ENCODE measurements around the gene UBAP1.

DNA sequence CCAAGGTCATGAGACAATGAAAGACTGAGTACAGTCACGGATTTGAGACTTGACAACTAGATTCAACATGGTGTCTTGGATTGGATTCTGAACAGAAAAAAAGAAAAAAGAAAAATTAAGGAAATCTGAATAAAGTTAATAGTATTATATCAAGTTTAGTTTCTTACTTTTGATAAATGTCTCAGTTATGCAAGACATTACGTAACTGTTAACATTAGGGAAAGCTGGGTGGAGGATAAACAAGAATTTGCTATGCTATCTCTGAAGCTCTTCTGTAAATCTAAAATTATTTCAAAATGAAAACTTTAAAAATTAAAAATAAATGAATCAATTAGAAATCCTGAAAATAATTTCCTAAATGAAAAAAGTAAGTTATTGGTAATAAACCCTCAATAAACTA is 38.0 kb upstream of the UBAP1 start:
- TF ChIP-seq, protein P1, sequence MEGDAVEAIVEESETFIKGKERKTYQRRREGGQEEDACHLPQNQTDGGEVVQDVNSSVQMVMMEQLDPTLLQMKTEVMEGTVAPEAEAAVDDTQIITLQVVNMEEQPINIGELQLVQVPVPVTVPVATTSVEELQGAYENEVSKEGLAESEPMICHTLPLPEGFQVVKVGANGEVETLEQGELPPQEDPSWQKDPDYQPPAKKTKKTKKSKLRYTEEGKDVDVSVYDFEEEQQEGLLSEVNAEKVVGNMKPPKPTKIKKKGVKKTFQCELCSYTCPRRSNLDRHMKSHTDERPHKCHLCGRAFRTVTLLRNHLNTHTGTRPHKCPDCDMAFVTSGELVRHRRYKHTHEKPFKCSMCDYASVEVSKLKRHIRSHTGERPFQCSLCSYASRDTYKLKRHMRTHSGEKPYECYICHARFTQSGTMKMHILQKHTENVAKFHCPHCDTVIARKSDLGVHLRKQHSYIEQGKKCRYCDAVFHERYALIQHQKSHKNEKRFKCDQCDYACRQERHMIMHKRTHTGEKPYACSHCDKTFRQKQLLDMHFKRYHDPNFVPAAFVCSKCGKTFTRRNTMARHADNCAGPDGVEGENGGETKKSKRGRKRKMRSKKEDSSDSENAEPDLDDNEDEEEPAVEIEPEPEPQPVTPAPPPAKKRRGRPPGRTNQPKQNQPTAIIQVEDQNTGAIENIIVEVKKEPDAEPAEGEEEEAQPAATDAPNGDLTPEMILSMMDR (IDR thresholded peaks at IDR 0.05; ENCODE audit: insufficient read depth, low read length): no peak
- no peak for TF ChIP-seq GABPA (IDR thresholded peaks at IDR 0.05; ENCODE audit: low read depth)
- no peak for TF ChIP-seq POLR2AphosphoS5 (IDR thresholded peaks at IDR 0.05; ENCODE audit: low read depth)
- TF ChIP-seq, protein P2, sequence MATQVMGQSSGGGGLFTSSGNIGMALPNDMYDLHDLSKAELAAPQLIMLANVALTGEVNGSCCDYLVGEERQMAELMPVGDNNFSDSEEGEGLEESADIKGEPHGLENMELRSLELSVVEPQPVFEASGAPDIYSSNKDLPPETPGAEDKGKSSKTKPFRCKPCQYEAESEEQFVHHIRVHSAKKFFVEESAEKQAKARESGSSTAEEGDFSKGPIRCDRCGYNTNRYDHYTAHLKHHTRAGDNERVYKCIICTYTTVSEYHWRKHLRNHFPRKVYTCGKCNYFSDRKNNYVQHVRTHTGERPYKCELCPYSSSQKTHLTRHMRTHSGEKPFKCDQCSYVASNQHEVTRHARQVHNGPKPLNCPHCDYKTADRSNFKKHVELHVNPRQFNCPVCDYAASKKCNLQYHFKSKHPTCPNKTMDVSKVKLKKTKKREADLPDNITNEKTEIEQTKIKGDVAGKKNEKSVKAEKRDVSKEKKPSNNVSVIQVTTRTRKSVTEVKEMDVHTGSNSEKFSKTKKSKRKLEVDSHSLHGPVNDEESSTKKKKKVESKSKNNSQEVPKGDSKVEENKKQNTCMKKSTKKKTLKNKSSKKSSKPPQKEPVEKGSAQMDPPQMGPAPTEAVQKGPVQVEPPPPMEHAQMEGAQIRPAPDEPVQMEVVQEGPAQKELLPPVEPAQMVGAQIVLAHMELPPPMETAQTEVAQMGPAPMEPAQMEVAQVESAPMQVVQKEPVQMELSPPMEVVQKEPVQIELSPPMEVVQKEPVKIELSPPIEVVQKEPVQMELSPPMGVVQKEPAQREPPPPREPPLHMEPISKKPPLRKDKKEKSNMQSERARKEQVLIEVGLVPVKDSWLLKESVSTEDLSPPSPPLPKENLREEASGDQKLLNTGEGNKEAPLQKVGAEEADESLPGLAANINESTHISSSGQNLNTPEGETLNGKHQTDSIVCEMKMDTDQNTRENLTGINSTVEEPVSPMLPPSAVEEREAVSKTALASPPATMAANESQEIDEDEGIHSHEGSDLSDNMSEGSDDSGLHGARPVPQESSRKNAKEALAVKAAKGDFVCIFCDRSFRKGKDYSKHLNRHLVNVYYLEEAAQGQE (IDR thresholded peaks at IDR 0.05; ENCODE audit: insufficient replicate concordance, low read depth): no peak
